HG03520 (cell line): Measurements from ENCODE around the gene ARMC9.

Experiments
- ATAC-seq: cut with Tn5 transposase; IDR thresholded peaks from one replicate; pipeline ENCODE4 v1.9.1; 2021; ENCODE audit warnings: mild to moderate bottlenecking, moderate library complexity; ENCODE audit not compliant: unreplicated experiment

ARMC9 gene

GRCh38 chr2:231306791-231307393, 108.5 kb downstream of the ARMC9 start:
- no peak for ATAC-seq

- ATAC-seq = no peak
Measured at GRCh38 chr2:231308219-231308618, 109.8 kb downstream of the ARMC9 start.

DNA sequence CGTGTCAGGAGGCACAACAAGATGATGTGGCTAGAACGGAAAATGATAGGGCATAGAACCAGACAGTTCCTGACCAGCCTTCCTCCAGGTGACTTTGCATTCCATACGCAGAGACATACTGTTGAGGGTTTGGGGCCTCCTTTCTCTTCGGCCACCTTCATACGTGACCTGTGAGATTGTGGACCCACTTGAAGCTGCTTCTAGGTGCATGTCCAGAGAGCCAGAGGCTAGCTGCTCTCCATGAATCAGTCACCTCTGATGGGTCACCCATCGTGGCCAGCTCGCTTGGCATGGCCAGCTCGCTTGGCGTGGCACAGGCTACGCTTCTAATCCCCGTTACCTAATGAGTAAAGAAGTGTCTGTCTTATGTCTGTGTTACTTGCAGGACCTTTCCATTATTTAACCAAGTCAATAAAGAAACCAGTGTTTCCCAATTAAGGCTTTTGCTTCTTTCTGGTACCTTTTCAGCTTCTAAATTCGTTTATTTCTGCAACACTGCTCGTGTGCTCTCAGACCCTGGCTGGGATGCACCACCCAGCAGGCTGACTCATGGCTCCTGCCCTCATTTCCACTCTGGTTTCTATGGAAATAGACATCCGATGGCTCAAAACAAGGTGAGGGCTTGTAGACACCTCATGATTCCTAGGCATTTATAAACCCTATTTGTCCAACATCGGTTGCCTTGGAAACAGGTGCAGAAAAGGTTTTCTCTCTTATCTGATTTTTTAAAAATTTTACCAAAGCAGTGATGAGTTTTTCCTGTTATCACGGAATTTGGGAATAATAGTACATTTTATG, 110.4 kb downstream of the ARMC9 start:
- ATAC-seq = no peak

DNA sequence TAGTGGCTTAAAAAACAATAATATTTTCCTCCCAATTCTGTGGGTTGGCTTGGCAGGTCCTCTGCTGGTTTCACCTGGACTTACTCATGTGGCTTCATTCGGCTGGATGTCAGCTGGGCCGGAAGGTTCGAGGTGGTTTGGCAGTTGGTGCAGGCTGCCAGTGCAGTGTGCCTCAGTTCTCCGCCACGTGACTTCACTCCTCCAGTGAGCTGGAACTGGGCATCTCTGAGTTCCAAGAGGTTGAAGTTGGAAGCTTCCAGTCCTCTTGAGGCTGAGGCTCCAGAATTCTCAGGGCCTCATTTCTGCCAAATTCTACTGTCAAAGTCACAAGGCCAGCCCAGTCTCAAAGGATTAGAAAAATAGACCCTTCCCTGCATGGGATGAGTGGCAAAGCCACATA, 113.6 kb downstream of the ARMC9 start:
- no peak for ATAC-seq

GRCh38 chr2:231315896-231316295, 117.5 kb downstream of the ARMC9 start:
- no peak for ATAC-seq

- no peak for ATAC-seq
Measured at GRCh38 chr2:231317579-231317978, 119.1 kb downstream of the ARMC9 start.

- ATAC-seq = no peak
Measured at GRCh38 chr2:231318436-231318835, 120.0 kb downstream of the ARMC9 start.

- no peak for ATAC-seq
Measured at GRCh38 chr2:231318954-231319353, 120.5 kb downstream of the ARMC9 start.

DNA sequence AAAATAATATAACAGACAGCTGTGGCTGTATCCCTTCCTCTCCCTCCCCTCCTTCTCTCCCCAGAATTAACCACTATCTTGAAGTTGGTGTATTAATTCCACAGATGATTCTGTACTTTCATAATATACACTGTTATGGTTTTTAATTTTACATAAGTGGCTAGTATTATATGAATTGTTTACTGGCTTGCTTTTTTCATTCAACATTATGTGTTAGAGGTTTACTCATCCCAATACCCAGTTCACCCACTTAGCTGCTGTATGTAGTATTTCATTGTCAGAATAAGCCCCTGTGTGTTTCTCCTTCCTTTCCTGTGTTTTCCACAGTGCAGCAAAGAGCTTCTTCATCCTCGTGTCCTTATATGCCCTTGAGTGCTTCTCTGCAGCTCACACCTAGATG, 121.4 kb downstream of the ARMC9 start:
- no peak for ATAC-seq

DNA sequence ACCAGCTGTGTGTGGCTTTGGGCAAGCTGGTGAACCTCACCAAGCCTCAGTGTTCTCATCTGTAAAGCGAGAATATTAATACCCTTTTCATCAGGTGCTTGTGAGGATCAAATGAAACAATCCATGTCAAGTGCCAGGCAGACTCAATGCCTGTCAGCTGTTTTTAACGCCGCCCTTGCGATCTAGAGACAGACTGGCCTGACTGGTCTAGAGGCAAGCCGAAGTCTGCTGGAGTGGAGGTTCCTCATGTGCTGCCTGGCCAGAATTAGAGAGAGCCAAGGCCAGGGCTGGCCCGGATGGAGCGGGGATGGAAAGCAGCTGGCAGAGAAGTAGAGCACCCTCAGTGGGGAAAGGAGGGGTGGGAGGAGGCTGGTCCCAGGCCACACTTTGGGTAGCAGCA, 122.6 kb downstream of the ARMC9 start:
- no peak for ATAC-seq

DNA sequence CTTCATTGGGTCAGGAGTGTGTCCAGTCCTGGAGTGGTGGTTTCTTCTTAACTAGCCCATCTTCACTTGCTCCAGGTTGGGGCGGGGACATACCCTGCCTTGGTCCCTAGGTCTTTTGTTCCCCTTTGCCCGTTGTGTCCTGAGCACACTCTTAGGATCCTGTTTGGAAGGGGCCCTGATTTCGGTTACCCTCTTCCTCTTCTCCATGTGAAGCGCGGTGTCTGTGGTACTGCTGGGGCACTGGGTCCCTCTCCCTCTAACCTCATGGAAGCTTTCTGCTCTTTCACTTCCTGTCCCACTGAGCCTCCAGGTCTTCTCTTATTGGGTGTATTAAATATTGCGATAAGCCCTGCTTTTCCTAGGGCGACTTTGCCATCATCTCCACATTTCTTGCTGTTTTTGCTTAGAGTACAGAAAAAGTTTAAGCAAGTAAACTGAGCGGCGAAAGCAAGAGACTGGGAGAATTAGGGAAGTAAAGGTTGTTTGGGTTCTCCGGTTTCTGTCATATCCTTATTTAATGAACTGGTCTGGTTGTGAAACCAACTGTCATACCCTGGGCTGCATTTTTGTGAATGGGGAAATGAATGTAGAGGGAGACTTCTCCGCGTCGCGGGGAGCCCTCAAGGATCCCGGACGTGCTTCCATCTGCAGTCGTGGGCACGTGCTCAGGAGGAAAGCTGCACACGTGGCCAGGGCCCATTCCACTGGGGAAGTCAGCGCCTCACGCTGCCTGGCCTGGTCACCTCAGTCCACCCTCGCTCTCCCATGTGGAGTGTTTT, 123.3 kb downstream of the ARMC9 start:
- ATAC-seq = no peak

DNA sequence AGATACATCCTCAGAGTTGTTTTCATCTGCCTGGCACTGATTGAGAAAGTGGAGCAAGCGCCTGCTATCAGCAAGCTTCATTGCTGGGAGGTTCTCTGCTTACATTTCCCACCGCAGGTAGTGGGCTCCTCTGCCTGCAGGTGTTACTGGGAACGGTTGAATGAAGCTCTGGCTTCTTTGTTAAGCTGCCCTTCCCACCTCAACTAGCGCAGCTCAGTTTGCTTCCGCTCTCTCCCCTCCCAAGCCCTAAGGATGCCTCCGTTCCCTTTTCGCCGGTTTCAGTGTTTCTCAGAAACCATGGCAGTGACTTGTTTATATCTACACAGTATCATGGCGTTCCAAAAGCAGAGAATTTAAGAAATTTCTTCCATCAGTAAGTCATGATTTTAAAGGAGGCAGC, 124.9 kb downstream of the ARMC9 start:
- no peak for ATAC-seq

DNA sequence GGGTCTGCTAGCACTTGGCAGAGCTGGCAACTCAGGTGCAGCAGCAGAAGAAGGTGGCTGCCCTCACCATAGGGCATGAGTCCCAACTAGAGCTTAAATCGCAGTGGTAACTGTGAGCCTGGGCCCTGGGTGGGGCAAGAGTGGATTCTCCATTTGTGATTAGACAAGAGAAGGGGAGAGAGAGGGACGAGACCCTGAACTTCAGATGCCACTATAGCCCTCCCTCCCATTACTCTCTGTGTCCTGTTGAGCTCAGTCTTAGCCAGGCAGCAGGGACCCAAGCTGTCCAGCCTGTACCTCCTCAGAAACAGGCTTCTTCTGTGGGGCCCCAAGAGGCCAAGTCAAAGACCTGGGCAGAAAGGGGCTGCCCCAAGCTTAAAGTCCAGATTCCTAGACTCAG, 127.4 kb downstream of the ARMC9 start:
- no peak for ATAC-seq

GRCh38 chr2:231326404-231326803, 128.0 kb downstream of the ARMC9 start:
- ATAC-seq = no peak

DNA sequence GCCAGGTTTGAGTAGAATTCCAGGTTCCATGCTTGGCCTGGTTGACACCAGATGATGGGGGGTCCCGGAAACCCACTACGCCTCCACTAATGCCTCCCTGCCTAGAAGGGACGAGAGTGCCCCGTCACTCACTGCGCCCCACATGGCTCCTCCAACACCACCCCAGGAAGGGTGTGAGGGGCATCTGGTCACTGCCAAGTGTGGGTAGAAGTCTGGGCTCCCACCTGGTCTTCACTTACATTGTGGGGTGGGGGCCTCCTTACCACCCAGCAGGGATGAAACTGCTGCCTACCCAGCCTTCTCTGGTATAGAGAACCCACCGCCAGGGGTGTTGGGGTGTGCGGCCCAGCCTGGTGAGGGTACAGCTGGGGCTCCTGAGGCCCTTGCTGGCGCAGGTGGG, 131.9 kb downstream of the ARMC9 start:
- ATAC-seq = no peak

DNA sequence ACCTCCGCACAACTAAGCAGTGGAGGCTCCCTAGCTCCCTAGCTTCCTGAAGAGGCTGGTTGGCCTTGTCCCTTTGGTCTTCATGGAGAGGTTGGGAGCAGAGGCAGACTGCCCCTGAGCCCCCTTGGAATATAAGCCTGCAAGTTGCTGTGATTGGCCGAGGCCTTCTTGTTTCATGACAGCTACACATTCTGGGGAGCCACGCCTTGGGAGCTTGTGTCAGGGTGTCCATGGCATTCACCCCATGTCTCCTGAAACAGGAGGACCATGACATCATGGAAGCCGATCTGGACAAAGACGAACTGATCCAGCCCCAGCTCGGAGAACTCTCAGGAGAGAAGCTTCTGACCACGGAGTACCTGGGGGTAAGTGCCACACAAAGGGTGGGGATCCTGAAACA, 133.1 kb downstream of the ARMC9 start:
- no peak for ATAC-seq

GRCh38 chr2:231332388-231332787, 134.0 kb downstream of the ARMC9 start:
- no peak for ATAC-seq

DNA sequence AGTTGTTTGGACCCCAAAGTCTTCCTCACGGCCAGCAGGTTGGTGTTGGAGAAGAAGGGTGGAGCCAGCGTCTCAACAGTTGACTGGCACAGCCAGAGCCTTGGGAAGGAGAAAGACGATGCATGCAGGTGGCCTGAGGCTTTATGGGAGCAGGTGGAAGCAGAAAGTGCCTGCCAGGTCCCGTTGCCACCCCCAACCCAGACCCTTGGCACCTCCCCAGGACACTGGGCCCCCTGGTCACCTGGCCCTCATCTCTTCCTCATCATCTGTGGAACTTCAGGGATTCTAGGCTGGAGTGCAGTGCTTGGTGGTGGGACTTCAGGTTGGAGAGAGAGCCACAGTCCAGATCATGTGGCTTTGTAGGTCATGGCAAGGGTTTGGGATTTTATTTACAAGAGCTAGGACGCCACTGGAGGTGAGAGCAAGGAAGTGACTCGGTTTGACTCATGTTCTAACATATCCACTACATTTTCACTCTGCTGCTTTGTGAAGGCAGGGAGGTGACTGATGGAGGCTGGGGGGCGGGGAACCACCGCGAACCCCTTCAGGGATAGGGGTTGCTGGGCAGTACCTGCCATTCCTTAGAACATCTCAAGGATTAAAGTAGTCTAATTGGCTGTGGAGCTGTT, 134.6 kb downstream of the ARMC9 start:
- ATAC-seq = no peak

- ATAC-seq = no peak
Measured at GRCh38 chr2:231334179-231334930, 135.9 kb downstream of the ARMC9 start.

GRCh38 chr2:231334981-231335380, 136.6 kb downstream of the ARMC9 start:
- no peak for ATAC-seq

DNA sequence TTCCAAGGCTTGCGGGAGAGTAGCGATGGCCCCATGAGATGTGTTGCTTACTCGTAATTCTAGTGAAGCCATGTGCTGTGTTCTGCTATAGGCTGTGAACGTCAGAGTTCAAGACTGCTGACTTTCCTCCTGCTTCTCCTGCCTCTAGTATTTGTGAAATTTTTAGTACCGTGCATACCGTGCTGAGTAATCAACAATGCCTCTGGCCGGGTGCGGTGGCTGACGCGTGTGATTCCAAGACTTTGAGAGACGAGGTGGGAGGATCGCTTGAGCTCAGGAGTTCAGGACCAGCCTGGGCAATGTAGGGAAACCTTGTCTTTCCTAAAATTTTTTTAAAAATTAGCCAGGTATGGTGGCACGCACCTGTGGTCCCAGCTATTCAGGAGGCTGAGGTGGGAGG, 137.2 kb downstream of the ARMC9 start:
- ATAC-seq = no peak
